Loucy (cell line): ENCODE data around the gene SIRPB1.
"Not testable (repeated sequence)": the region's sequence is repeated elsewhere in the genome, so short reads cannot be mapped to it uniquely, and the experiment has no call there.

Experiments used
- H2AFZ ChIP-seq: fragments of 200-600 bp; sonication (generic); 2 replicates; pipeline ENCODE4 v1.6.0; 2016; ENCODE audit warnings: antibody characterized with exemption, mild to moderate bottlenecking, low read length, moderate library complexity
- H3F3A ChIP-seq: fragments of 200-600 bp; 2 replicates; pipeline ENCODE4 v1.6.0; 2016; ENCODE audit warnings: antibody characterized with exemption, low read depth, mild to moderate bottlenecking
- H3K27me3 ChIP-seq: fragments of 200-600 bp; sonication (generic); 2 replicates; pipeline ENCODE4 v1.6.1; 2014; ENCODE audit warnings: low read length, mild to moderate bottlenecking; ENCODE audit not compliant: insufficient read depth, poor library complexity, severe bottlenecking
- H3K36me3 ChIP-seq: fragments of 200-600 bp; sonication (generic); 2 replicates; pipeline ENCODE4 v1.6.1; 2016; ENCODE audit warnings: low read length; ENCODE audit not compliant: insufficient read depth
- H3K4me1 ChIP-seq: fragments of 200-600 bp; sonication (generic); 2 replicates; pipeline ENCODE4 v1.5.1; 2014; ENCODE audit warnings: low read length, mild to moderate bottlenecking; ENCODE audit not compliant: insufficient read depth, poor library complexity, severe bottlenecking
- H3K4me2 ChIP-seq: fragments of 200-600 bp; sonication (generic); 2 replicates; pipeline ENCODE4 v1.6.0; 2014; ENCODE audit warnings: antibody characterized with exemption, low read length, low read depth, mild to moderate bottlenecking; ENCODE audit not compliant: poor library complexity, severe bottlenecking
- H3K4me3 ChIP-seq: fragments of 200-600 bp; sonication (generic); 2 replicates; pipeline ENCODE4 v1.5.1; 2014; ENCODE audit warnings: low read length, mild to moderate bottlenecking, mixed read lengths; ENCODE audit not compliant: poor library complexity, severe bottlenecking
- H3K79me2 ChIP-seq: fragments of 200-600 bp; sonication (generic); 2 replicates; pipeline ENCODE4 v1.6.1; 2014; ENCODE audit warnings: low read length; ENCODE audit not compliant: insufficient read depth
- H3K9ac ChIP-seq: fragments of 200-600 bp; sonication (generic); 2 replicates; pipeline ENCODE4 v1.6.0; 2014; ENCODE audit warnings: mild to moderate bottlenecking, low read depth, low read length, moderate library complexity; ENCODE audit not compliant: poor library complexity, severe bottlenecking
- H3K9me2 ChIP-seq: fragments of 200-600 bp; sonication (generic); replicated peaks from 2 replicates; pipeline ENCODE4 v1.6.1; 2016; ENCODE audit warnings: low read depth, low read length, mixed read lengths
- H3K9me3 ChIP-seq: fragments of 200-600 bp; sonication (generic); 2 replicates; pipeline ENCODE4 v1.6.1; 2014; ENCODE audit warnings: mild to moderate bottlenecking, antibody characterized with exemption, low read length, low read depth; ENCODE audit not compliant: insufficient read depth
- H4K20me1 ChIP-seq: fragments of 200-600 bp; sonication (generic); 2 replicates; pipeline ENCODE4 v1.6.0; 2014; ENCODE audit warnings: antibody characterized with exemption, low read length, mild to moderate bottlenecking; ENCODE audit not compliant: insufficient read depth, poor library complexity, severe bottlenecking

The SIRPB1 gene

GRCh38 chr20:1571583-1571982 is 48.2 kb downstream of the SIRPB1 start:
- not testable (repeated sequence) for H3K9ac ChIP-seq, H3K9me3 ChIP-seq, H3K4me3 ChIP-seq, H3K79me2 ChIP-seq, H3F3A ChIP-seq, H4K20me1 ChIP-seq, H3K4me2 ChIP-seq, H3K36me3 ChIP-seq, H2AFZ ChIP-seq, H3K27me3 ChIP-seq, H3K4me1 ChIP-seq, H3K9me2 ChIP-seq
